Large intestine (tissue), 3 donors: ENCODE results near the gene SYNGR3. TPM values are rescaled to one million over a fixed set of nuclear protein-coding genes. Genes with fewer than 3 reads are reported as not detected.
"Not testable (repeated sequence)": the region's sequence is repeated elsewhere in the genome, so short reads cannot be mapped to it uniquely, and the experiment has no call there.

Experiments
- DNase-seq, 2 donors: peaks; one replicate each; pipeline versions ENCODE4 v3.0.0 to v3.0.0-alpha.2; 2013
- H3K27ac ChIP-seq: one replicate; pipeline ENCODE4 v1.5.1; 2013; ENCODE audit warnings: low read length
- H3K27me3 ChIP-seq: 2 replicates; pipeline ENCODE4 v1.6.1; 2013; ENCODE audit warnings: low read length; ENCODE audit not compliant: control insufficient read depth, insufficient read depth
- H3K36me3 ChIP-seq: 2 replicates; pipeline ENCODE4 v1.6.1; 2013; ENCODE audit warnings: low read length; ENCODE audit not compliant: control insufficient read depth, insufficient read depth
- H3K4me1 ChIP-seq: one replicate; pipeline ENCODE4 v1.6.1; 2013; ENCODE audit warnings: low read length; ENCODE audit not compliant: control insufficient read depth, insufficient read depth
- H3K4me3 ChIP-seq: one replicate; pipeline ENCODE4 v1.5.1; 2013; ENCODE audit warnings: low read length
- H3K9me3 ChIP-seq: one replicate; pipeline ENCODE4 v1.6.1; 2013; ENCODE audit warnings: mild to moderate bottlenecking, low read depth, low read length, moderate library complexity; ENCODE audit not compliant: control insufficient read depth
- WGBS: methylation state at CpG from one replicate; pipeline ENCODE4 v1.1.5; 2013; ENCODE audit warnings: low lambda C conversion rate; ENCODE audit not compliant: insufficient coverage; 5-methylcytosine and 5-hydroxymethylcytosine counted together
- polyA plus RNA-seq: library from polyadenylated mRNA; unstranded; fragments of 120-200 nt; gene quantifications from one replicate; pipeline ENCODE4 v1.2.1, GENCODE V29; 2013

SYNGR3 gene
- polyA plus RNA-seq, 1 donor = 4.2 TPM

DNA sequence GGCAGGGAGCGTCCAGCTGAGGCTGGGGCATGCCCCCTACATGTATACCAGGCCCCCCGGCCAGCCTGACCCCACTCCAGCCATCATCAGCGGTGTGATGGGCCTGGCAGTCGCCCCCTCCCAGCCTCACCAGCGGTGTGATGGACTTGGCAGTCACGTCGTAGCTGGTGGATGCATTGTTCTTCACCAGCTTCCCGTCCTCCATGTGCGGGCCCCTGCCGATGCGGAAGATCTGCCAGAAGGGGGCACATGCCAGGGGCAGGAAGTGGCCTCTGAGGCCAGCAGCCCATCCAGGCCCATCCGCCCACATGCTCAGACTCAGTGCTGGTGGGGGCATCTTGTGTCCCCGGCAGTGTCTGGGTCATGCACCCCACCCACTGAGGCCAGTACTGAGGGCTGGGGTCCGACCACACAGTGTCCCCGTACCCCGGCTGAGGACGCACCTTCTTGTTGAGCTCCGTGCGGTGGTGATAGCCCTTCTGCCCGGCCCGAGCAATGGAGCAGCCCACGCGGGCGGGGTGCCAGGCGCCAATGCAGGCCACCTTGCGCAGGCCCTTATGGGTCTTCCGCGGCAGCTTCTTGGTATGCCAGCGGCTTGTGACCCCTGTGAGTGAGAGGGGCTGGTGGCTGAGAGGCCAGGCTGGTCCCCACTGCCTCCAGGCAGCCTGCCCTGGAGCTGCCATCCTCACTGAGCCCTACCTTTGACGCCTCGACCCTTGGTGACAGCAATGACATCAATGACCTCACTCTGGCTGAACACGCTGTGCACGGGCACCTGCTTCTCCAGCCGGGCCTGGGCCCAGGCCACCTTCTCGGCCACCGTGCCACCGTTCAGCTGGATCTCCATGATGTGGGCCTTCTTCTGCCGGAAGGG lies 43.0 kb upstream of the SYNGR3 start:
- H3K27ac ChIP-seq = no peak overlapping the region
- no peak for DNase-seq
- H3K4me1 ChIP-seq = peaks cover 8% of the 10 kb centered on the region
- no peak overlapping the region for H3K4me3 ChIP-seq
- WGBS = no CpG with 5 or more reads among the region's 38 CpGs
- H3K9me3 ChIP-seq = peaks cover 2% of the 10 kb centered on the region
- no peaks in the 10 kb centered on the region for H3K36me3 ChIP-seq
- H3K27me3 ChIP-seq = no peaks in the 10 kb centered on the region

DNA sequence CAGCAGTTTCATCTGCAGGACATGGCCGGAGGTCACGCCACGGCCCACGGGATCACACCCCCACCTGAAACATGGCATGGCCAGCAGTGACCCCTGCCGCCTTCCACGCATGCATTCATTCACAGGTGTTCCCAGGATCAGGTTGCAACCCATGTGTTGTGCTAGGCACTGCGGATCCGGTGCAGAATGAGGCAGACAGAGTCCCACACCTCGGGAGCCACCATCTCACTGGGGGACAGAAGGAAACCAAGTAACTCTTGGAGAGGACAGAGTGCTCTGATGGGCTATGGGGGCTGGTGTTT lies 42.5 kb upstream of the SYNGR3 start:
- no peak for DNase-seq
- Histone ChIP-seq H3K9me3 (peaks cover 2% of the 10 kb centered on the region), H3K4me3 (no peak overlapping the region), H3K27me3 (no peaks in the 10 kb centered on the region), H3K27ac (no peak overlapping the region), H3K36me3 (no peaks in the 10 kb centered on the region), H3K4me1 (peaks cover 3% of the 10 kb centered on the region)
- WGBS = no CpG with 5 or more reads among the region's 9 CpGs

DNA sequence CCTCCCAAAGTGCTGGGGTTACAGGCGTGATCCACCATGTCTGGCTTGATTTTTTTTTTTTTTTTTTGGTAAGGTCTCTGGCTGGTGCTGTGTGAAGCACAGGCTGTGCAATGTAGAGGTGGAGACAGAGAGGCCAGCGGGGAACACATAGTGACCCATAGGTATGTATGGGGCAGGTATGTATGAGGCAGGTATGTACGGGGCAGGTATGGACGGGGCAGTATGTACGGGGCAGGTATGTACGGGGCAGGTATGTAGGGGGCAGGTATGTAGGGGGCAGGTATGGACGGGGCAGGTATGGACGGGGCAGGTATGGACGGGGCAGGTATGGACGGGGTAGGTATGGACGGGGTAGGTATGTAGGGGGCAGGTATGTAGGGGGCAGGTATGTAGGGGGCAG lies 40.3 kb upstream of the SYNGR3 start:
- Histone ChIP-seq H3K27me3 (no peaks in the 10 kb centered on the region), H3K36me3 (no peaks in the 10 kb centered on the region), H3K4me3 (no peak overlapping the region), H3K9me3 (no peaks in the 10 kb centered on the region), H3K27ac (no peak overlapping the region), H3K4me1 (no peaks in the 10 kb centered on the region)
- no peak for DNase-seq
- 87% methylated on average over 4 of the region's 11 CpGs for WGBS

DNA sequence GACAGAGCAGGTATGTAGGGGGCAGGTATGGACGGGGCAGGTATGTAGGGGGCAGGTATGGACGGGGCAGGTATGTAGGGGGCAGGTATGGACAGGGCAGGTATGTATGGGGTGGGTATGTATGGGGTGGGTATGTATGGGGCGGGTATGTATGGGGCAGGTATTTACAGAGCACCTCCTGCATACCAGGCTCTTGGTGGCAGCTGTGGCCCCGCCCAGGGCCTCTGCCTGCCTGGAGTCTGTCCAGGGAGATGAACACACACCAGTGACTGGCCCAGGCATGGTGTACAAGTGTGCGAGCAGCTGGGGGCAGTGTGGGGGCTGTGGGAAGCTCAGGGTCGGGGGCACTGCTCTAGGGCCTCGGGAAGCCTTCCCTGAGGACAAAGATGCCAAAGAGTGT lies 39.7 kb upstream of the SYNGR3 start:
- no peaks in the 10 kb centered on the region for H3K9me3 ChIP-seq
- whole genome bisulfite sequencing = no CpG with 5 or more reads among the region's 7 CpGs
- H3K27me3 ChIP-seq = no peaks in the 10 kb centered on the region
- DNase-seq = no peak
- no peaks in the 10 kb centered on the region for H3K36me3 ChIP-seq
- H3K4me3 ChIP-seq = no peak overlapping the region
- no peak overlapping the region for H3K27ac ChIP-seq
- H3K4me1 ChIP-seq = no peaks in the 10 kb centered on the region

DNA sequence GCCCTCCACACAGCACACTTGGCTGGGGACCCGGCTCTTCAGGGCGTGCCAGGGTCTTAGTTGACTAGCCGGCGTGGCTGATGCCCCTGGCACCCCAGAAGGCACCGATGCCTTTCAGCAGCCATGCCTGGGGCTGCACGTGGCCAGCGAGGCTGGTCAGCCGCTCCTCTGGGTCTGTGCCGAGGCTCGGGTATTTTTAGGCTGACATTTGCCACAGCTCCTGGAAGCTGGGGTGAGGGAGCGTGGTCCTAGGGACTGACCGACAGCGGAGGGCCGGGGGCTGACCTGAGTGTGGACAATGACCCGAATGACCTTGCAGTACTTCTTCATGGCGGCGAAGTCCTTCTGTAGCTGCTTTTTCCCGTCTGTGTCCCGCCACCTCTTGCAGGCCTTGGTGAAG lies 39.2 kb upstream of the SYNGR3 start:
- WGBS = no CpG with 5 or more reads among the region's 19 CpGs
- Histone ChIP-seq H3K4me1 (no peaks in the 10 kb centered on the region), H3K27ac (no peak overlapping the region), H3K36me3 (no peaks in the 10 kb centered on the region), H3K4me3 (no peak overlapping the region), H3K27me3 (no peaks in the 10 kb centered on the region), H3K9me3 (no peaks in the 10 kb centered on the region)
- no peak for DNase-seq

DNA sequence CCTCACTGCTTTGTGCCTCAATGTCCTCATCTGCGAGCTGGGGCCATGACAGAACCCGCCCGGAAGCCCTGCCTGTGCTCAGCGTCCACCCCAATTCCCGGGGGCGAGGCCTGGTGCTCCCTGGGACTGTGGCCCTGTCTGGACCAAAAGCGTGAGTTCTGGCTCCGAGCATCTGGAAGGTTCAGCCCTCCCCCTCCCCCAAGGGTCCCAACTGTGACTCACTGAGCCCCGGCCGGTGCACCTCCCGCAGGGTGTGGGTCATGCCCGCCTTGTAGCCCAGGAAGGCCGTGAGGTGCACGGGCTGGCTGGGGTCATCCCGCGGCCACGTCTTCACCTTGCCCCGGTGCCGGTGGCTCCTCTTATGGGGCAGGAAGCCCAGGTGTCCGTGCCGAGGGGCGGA lies 36.0 kb upstream of the SYNGR3 start:
- no peaks in the 10 kb centered on the region for H3K36me3 ChIP-seq
- no peak overlapping the region for H3K4me3 ChIP-seq
- H3K27ac ChIP-seq = no peak overlapping the region
- no peak for DNase-seq
- WGBS = no CpG with 5 or more reads among the region's 22 CpGs
- H3K9me3 ChIP-seq = peaks cover 3% of the 10 kb centered on the region
- peaks cover 1% of the 10 kb centered on the region for H3K4me1 ChIP-seq
- H3K27me3 ChIP-seq = peaks cover 2% of the 10 kb centered on the region

DNA sequence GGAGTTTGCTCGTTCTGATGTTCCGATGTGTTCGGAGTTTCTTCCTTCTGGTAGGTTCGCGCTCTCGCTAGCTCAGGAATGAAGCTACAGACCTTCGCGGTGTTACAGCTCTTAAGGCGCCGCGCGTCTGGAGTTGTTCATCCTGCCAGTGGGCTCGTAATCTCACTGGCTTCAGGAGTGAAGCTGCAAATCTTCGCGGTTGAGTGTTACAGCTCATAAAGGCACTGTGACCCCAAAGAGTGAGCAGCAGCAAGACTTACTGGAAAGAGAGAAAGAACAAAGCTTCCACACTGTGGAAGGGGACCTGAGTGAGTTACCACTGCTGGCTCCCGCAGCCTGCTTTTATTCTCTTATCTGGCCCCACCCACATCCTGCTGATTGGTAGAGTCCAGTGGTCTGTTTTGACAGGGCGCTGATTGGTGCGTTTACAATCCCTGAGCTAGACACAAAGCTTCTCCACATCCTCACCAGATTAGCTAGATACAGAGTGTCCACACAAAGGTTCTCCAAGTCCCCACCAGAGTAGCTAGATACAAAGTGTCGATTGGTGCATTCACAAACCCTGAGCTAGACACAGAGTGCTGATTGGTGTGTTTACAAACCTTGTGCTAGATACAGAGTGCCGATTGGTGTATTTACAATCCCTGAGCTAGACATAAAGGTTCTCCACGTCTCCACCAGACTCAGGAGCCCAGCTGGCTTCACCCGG lies 32.2 kb upstream of the SYNGR3 start:
- not testable (repeated sequence) for H3K4me3 ChIP-seq, H3K27ac ChIP-seq, DNase-seq, H3K9me3 ChIP-seq, H3K27me3 ChIP-seq
- WGBS = no CpG with 5 or more reads among the region's 22 CpGs
- Histone ChIP-seq H3K36me3 (peaks cover 19% of the 10 kb centered on the region), H3K4me1 (peaks cover 23% of the 10 kb centered on the region)

DNA sequence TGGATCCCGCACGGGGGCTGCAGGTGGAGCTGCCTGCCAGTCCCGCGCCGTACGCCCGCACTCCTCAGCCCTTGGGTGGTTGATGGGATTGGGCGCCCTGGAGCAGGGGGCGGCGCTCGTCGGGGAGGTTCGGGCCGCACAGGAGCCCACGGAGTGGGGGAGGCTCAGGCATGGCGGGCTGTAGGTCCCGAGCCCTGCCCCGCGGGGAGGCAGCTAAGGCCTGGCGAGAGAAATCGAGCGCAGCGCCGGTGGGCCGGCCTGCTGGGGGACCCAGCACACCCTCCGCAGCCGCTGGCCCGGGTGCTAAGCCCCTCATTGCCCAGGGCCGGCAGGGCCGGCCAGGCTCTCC lies 31.7 kb upstream of the SYNGR3 start:
- peaks cover 28% of the 10 kb centered on the region for H3K4me1 ChIP-seq
- H3K27me3 ChIP-seq, H3K4me3 ChIP-seq, H3K9me3 ChIP-seq, H3K27ac ChIP-seq, DNase-seq: not testable (repeated sequence)
- H3K36me3 ChIP-seq = peaks cover 24% of the 10 kb centered on the region
- no CpG with 5 or more reads among the region's 30 CpGs for WGBS

DNA sequence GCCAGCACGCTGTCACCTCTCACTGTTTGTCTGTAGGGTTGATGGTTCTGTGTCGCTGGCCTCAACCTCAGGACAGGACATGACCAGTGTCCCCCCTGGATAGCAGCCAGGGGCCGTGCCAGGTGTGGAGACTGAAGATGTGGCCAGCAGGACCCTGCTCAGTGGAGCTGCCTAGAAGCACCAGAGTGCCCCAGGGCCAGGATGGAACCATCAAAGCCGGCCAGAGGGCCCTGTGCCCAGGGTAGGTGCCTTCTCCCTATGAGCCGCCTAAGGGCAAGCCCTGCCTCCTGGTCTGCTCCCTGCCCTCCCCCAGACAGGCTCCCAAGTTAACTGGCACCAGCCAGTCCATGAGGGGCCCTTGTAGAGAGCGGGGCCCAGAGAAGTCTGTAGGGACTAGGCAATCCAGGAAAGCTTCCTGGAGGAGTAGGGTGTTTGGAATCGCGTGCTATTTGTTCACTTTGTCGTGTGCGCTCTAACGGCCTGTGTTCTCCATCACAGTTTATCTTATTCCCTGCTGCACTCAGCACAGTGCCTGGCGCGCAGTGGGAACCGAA lies 31.0 kb upstream of the SYNGR3 start:
- no peak for DNase-seq
- H3K4me1 ChIP-seq = peaks cover 28% of the 10 kb centered on the region
- peaks cover 25% of the 10 kb centered on the region for H3K36me3 ChIP-seq
- peaks cover 6% of the 10 kb centered on the region for H3K27me3 ChIP-seq
- no peak overlapping the region for H3K27ac ChIP-seq
- peaks cover 3% of the 10 kb centered on the region for H3K9me3 ChIP-seq
- H3K4me3 ChIP-seq = no peak overlapping the region
- WGBS = 17% methylated on average over 3 of the region's 14 CpGs

DNA sequence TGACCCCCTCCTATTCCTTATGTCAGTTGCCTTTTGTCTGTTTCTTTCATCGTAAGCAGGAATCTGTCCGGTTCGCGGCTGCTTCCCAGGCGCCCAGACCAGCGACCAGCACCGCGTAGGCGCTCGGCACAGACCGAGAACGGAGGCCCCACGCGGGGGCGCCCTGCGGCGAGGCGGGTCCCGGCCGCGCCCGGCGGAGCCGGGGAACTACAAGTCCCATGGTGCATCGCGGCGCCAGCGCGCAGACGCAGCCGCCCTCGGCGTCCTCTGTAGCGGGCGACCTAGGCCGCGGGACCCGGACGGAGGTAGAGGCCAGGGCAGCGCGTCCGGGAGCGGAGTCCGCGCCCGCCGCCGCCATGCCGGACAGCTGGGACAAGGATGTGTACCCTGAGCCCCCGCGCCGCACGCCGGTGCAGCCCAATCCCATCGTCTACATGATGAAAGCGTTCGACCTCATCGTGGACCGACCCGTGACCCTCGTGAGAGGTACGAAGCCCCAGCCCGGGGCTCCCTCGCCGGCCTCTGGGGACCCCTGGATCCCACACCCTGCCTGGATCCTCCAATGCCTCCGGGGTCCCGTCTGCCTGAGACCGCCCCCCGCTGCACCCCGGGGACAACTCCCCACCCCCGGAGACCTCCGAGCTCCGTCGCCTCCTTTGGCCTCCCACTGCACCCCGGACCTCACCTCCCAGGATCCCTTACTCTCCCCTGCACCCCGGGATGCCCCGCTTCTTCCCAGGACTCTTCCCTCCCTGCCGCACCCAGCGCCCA lies 30.3 kb upstream of the SYNGR3 start, which contains the start of gene NDUFB10:
Gene NDUFB10 (plus strand): TSS at position 270 of the 771 bp plus-strand sequence. CDS start 87 bp downstream, at position 357.
- Histone ChIP-seq H3K9me3 (peaks cover 3% of the 10 kb centered on the region), H3K27me3 (peaks cover 6% of the 10 kb centered on the region), H3K36me3 (peaks cover 25% of the 10 kb centered on the region), H3K4me1 (peaks cover 28% of the 10 kb centered on the region), H3K4me3 (peak within 1 kb of the TSS; percentile 100), H3K27ac (peak within 1 kb of the TSS; percentile 64)
- DNase-seq = peak; percentile 89 to 92
- no CpG with 5 or more reads among the region's 79 CpGs for WGBS
